CMK (cell line): ENCODE results near the gene RBM8A.

Source experiments
- DNase-seq: peaks from one replicate; pipeline ENCODE4 v3.0.0-alpha.2; 2010; ENCODE audit warnings: low read depth

RBM8A gene

GRCh38 chr1:145918144-145918991, 8.9 kb downstream of the RBM8A start, which contains the start of gene PEX11B:
PEX11B (minus strand) TSS chr1:145918717; CDS start chr1:145918688, 29 bp downstream.
- peak; percentile 90 for DNase-seq

DNA sequence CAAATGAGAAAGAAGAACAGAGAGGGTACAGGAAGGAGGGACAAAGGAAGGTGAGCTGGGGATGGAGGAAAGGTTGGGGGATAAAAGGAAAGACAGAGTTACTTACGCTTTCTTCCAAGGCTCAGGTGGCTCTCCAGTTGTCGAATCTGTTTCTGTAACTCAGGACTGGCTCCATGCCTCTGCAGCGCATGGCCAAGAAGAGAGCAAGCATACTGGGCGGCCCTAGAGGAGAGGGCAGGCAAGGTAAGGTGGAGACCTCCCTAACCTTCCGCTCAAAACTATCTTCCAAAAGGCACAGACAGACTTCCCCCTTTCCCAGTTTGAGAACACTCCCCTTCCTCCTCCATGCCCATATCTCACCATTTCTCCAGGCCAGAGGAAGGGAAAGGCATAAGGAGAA, 9.7 kb downstream of the RBM8A start:
- DNase-seq, result no peak

- DNase-seq, result no peak
Observed at GRCh38 chr1:145916745-145917144, 10.5 kb downstream of the RBM8A start.

GRCh38 chr1:145912128-145912641, 15.1 kb downstream of the RBM8A start:
- no peak for DNase-seq

GRCh38 chr1:145908653-145909052, 18.6 kb downstream of the RBM8A start:
- DNase-seq, result no peak

DNA sequence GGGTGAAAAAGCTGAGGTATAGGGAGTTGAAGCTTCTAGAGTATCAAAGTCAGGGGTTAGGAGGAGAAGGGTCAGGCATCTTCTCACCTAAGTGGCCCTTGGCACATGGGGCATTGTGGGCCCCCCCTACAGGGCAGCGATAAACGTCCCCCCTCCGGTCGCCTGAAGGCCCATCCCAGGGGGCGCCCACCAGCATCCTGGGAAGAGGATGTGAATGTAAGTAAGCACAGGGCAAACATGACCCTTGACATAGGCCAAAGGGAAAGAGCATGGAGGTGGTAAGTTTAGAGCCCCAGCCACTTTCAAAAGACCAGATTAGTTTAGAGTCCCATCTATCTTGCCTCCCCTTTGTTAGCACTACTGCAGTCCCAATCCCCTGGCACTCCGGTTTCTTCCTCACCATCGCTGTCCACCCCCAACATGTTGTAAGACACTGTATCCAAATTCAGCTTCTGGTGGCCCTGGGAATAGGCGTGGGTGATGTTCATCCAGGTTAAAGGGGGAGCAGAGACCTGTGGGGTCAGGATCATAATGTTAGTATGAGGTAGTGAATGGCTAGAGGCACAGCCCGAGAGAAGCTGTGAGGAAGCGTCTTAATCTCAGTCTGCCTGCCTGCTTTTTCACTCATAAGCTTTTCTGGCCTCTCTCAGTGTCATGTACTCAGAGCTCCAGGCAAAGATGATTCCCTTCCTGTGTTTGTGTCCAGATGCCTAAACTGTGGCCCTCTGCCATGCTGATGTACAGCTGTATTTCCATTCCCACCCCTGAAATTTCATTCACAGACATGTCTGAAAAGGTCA, 20.1 kb downstream of the RBM8A start:
- no peak for DNase-seq

GRCh38 chr1:145901312-145902021, 25.8 kb downstream of the RBM8A start:
- DNase-seq, result no peak

DNA sequence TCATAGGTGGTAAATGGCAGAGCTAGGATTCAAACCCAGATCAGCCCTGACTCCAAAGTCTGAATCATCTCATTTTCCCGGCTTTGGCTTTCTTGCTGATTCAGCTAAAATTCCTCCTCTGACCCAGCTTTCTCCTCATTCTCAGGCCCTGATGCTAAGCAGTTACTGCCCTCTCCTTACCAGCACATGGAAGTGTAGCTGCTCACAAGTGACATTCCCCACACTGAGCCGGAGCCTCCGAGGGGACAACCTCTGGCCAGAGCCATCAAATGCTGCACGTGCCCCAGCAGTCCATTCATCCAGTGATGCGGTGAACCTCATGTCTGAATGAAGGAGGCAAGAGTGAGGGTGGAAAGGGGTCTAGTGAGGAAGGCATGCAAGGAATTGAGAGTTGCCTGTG, 28.5 kb downstream of the RBM8A start:
- no peak for DNase-seq

DNA sequence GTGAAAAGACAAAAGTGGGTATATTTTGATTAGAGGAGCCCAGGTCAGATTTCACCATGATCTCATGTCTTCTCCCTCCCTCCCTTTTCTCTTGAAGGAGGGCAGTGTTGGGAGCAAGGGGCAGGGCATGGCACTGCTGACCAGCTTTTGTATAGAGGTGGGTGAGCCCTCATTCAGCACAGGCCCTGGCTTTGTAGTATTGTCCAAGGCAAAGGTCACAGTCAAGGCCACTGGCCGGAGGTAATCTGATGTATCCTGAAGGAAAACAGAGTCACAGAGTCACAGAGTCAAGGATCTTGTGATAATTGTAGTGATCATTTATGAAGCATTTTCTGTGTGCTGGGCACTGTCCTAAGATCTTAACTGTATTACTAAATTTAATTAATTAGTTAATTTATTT, 29.3 kb downstream of the RBM8A start:
- DNase-seq, result no peak

DNA sequence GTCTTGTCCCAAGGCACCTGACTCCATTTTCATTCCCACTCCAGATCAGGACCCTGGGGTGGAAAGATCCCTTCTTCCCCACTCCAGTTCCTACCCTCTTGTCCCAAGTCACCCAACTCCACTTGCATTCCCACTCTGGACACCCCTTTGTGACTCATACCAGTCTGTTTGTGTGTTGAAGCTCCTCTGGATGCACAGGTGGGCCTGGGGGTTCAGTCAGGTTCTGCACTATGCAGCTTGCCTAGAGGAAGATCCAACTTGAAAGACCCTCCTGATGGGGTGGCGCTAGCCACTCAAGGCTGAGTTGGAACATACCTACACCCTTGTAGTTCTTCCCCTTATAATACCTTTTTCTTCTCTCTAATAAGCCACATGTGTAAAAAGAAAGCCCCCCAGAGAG, 31.8 kb downstream of the RBM8A start:
- DNase-seq, result no peak

DNA sequence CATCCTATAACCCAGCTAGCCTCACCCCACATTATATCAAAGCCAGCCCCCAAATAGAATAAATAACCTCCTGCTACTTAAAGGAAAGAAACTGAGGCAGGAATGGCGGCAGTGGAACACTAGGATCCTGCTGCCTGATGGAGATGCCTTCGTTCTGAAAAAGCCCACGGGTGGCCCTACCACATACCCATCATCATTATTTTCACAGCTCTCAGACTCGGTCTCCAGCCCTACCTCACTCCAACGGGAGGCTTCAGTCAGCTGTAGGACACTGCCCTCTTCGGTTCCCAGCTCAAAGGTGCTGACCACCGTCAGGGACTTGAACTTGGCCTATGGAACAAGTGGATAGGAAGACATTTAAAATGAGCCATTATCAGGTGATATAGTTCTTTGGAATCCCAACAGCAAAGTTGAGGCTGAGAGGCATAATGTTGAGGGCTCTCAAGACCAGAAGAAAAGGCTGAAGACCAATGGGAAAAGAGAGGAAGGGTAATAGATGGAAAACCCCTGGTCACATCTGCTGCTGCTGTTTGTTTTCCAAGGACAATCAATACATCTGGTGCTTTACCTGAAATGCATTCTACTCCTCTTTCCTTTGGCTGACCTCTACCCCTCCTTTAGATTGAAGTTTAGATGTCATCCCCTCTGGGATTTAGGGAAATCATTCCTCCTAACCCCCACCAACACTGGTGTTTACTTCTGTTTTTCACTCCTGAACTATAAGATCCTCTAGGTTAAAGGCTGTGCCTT, 33.8 kb downstream of the RBM8A start:
- no peak for DNase-seq

- DNase-seq, result no peak
Observed at GRCh38 chr1:145892486-145893087, 34.7 kb downstream of the RBM8A start.

GRCh38 chr1:145891587-145892485, 35.4 kb downstream of the RBM8A start:
- DNase-seq, result peak; percentile 49

- DNase-seq, result no peak
Observed at GRCh38 chr1:145891143-145891542, 36.1 kb downstream of the RBM8A start.

- DNase-seq, result no peak
Observed at GRCh38 chr1:145889722-145890121, 37.6 kb downstream of the RBM8A start.

GRCh38 chr1:145887631-145888030, 39.7 kb downstream of the RBM8A start:
- no peak for DNase-seq

DNA sequence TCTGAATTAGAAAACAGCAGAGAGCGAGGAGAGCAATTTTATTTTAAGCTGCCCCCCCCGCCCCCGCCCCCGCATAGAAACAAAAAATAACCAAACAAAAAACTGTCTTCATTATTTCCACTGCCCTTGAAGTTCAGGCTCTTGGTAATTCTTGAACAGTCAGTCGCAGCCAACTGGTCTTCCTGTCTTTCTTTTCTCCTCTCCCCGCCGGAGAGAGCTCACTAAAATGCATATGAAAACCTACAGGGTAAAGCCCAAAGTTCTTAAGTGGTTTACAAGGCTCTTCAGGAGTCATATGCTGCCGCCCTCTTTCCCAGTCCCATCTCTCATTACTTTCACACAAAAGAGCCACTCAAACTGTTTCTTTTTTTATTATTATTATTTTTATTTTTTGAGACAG, 40.5 kb downstream of the RBM8A start:
- no peak for DNase-seq

DNA sequence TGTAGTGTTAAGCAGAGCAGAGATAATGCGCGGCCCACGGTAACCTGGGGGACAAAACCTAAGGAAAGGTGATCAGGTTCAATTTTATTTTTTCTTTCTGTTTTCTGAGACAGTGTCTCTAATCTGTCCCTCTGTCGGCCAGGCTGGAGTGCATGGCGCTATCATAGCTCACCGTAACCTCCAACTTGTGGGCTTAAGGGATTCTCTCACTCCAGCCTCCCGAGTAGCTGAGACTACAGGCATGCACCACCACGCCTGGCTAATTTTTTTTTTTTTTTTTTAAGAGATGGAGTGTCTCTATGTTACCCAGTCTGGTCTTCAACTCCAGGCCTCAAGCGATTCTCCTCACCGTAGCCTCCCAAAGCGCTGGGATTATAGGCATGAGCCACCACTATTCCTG, 40.9 kb downstream of the RBM8A start:
- no peak for DNase-seq

GRCh38 chr1:145885738-145886287, 41.5 kb downstream of the RBM8A start, which contains the start of gene ANKRD35:
ANKRD35 (minus strand) TSS chr1:145885866; CDS start chr1:145885758, 108 bp downstream.
- no peak for DNase-seq

- no peak for DNase-seq
Observed at GRCh38 chr1:145884675-145885074, 42.6 kb downstream of the RBM8A start.
